Endothelial cell (in vitro differentiated cells): Measurements from ENCODE around the gene RBPJ. TPM values are rescaled to one million over a fixed set of nuclear protein-coding genes. Genes with fewer than 3 reads are reported as not detected.

Experiments used
- DNase-seq: peaks from one replicate; pipeline ENCODE4 v3.0.0; 2021; ENCODE audit warnings: low spot score
- H3K27ac Mint-ChIP-seq: one replicate; pipeline ENCODE4 v1.8.0; 2021; ENCODE audit warnings: mixed read lengths, inconsistent platforms; ENCODE audit not compliant: unreplicated experiment
- H3K27me3 Mint-ChIP-seq: one replicate; pipeline ENCODE4 v1.8.0; 2021; ENCODE audit warnings: mild to moderate bottlenecking, moderate library complexity, mixed read lengths, inconsistent platforms; ENCODE audit not compliant: unreplicated experiment
- H3K36me3 Mint-ChIP-seq: one replicate; pipeline ENCODE4 v1.8.0; 2021; ENCODE audit warnings: mild to moderate bottlenecking, low read depth, mixed read lengths, inconsistent platforms; ENCODE audit not compliant: unreplicated experiment
- H3K4me1 Mint-ChIP-seq: one replicate; pipeline ENCODE4 v1.8.0; 2021; ENCODE audit warnings: mild to moderate bottlenecking, mixed read lengths, inconsistent platforms; ENCODE audit not compliant: unreplicated experiment
- H3K4me3 Mint-ChIP-seq: one replicate; pipeline ENCODE4 v1.8.0; 2021; ENCODE audit warnings: mild to moderate bottlenecking, mixed read lengths, inconsistent platforms; ENCODE audit not compliant: unreplicated experiment
- H3K9me3 Mint-ChIP-seq: one replicate; pipeline ENCODE4 v1.8.0; 2021; ENCODE audit warnings: mixed read lengths, inconsistent platforms; ENCODE audit not compliant: unreplicated experiment
- total RNA-seq: library from RNA; stranded (reverse); fragmentation: NEBNext Ultra II Directional; extraction: Animal tissue kit (Norgen Biotek cat#: 25700); gene quantifications from one replicate; pipeline ENCODE4 v1.2.1, GENCODE V29; 2021; ENCODE audit not compliant: unreplicated experiment
- TF ChIP-seq, protein P1 (sequence below): fragments of 200-600 bp; sonication (generic); IDR thresholded peaks from one replicate; pipeline ENCODE4 v1.5.0; 2021; ENCODE audit warnings: antibody characterized with exemption; ENCODE audit not compliant: unreplicated experiment

The RBPJ gene
- total RNA-seq, 1 donor from 2014 or later, result 47.9 TPM

DNA sequence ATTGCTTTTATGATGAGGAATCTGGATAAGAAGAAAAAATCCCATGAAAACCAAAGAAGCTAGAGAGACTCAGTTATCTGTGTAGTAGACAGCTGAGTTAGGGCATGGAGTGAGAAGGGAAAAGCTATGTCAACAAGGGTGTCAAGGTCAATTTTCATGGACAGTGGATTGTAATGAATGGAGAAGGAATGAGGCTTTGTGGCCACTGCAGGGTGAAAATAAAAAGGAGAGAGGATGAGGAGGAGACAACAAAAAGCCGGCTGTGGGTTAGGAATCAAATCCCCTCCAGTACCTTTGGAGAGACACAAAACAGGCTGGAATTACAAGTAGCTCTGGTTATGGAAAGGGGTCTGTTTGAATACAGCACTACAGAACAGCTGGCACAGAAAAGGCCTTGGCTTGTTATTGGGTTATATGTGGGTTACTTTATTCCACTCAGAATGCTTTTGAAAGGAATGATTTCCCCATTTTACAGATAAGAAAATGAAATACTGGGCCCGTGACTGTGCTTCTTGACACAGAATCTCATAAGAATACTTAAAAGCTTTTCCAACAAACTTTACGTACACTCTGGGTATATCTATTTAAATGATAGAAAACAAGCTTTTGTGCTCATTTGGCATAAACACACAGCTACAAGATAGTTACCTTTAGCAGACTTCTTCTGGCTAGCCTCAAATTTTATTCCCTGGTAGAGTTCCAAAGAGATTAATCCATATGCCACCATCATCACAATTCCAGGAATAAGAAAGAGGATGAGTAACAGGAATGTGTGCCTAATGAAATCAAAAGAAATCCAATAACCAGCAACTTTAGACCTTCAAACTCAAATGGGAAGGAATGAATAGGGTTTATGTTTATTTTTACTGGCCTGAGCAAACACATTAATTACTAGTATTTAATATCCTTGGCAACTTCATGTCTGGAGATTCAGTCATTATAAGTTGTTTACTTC, 162.0 kb downstream of the RBPJ start:
- Mint-ChIP-seq H3K4me3 (no peak overlapping the region), H3K4me1 (no peaks in the 10 kb centered on the region), H3K27me3 (no peaks in the 10 kb centered on the region), H3K27ac (no peak overlapping the region), H3K9me3 (no peaks in the 10 kb centered on the region), H3K36me3 (no peaks in the 10 kb centered on the region)
- TF ChIP-seq, protein P1, sequence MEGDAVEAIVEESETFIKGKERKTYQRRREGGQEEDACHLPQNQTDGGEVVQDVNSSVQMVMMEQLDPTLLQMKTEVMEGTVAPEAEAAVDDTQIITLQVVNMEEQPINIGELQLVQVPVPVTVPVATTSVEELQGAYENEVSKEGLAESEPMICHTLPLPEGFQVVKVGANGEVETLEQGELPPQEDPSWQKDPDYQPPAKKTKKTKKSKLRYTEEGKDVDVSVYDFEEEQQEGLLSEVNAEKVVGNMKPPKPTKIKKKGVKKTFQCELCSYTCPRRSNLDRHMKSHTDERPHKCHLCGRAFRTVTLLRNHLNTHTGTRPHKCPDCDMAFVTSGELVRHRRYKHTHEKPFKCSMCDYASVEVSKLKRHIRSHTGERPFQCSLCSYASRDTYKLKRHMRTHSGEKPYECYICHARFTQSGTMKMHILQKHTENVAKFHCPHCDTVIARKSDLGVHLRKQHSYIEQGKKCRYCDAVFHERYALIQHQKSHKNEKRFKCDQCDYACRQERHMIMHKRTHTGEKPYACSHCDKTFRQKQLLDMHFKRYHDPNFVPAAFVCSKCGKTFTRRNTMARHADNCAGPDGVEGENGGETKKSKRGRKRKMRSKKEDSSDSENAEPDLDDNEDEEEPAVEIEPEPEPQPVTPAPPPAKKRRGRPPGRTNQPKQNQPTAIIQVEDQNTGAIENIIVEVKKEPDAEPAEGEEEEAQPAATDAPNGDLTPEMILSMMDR, result no peak
- no peak for DNase-seq

DNA sequence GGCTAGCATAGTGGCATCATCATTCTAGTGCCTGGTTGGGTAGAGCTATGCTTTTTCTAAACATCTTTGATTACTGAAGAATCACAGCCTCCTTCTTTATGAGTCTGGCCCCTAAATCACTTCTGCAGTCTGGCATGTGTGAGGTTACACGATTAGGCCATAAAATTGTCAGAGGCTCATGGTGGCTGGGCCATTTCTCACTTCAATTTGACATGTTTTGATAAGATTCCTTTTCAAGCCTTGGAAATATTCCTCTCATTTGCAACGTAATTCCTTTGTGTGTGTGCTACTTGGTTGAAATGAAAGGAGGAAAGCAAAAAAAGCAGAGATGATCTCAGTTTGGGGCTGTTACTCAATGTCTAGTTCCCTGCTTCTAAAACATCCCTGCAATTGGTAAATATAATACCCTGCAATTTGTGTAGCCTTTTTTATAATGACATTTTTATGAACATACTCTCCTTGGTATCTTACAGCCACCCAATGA, 163.3 kb downstream of the RBPJ start:
- no peak overlapping the region for H3K27ac Mint-ChIP-seq
- no peak for DNase-seq

DNA sequence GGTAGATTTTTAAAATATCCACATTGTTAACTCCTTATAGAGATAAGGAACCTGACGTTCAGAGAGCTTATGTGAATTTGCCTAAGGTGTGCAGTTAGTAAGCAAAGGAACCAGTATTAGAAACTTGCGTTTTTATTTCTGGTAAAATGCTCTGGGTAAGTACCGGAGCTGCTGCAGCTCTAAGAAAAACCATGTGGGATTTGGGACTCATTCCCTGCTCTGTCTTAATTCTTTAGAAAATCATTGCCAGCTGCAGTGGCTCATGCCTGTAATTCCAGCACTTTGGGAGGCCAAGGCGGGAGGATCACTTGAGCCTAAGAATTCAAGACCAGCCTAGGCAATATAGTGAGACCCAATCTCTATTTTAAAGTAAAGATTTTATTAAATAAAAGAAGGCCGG, 163.7 kb downstream of the RBPJ start:
- Mint-ChIP-seq H3K4me1 (no peaks in the 10 kb centered on the region), H3K27ac (no peak overlapping the region), H3K9me3 (no peaks in the 10 kb centered on the region), H3K4me3 (no peak overlapping the region), H3K27me3 (no peaks in the 10 kb centered on the region), H3K36me3 (no peaks in the 10 kb centered on the region)
- no peak for DNase-seq
- TF ChIP-seq, protein P1, result no peak

More for the DNA sequence above, 163.3 kb downstream of the RBPJ start:
- Mint-ChIP-seq H3K4me3 (no peak overlapping the region), H3K36me3 (no peaks in the 10 kb centered on the region), H3K4me1 (no peaks in the 10 kb centered on the region), H3K27me3 (no peaks in the 10 kb centered on the region), H3K9me3 (no peaks in the 10 kb centered on the region)
- TF ChIP-seq, protein P1, result no peak

Other genes with a start within 250 kb of the RBPJ start
- gene CCKAR, start 169.5 kb downstream of the RBPJ start, total RNA-seq, result not detected